ENCODE measurements around the gene THAP7. TPM values are rescaled to one million over a fixed set of nuclear protein-coding genes. Genes with fewer than 3 reads are reported as not detected.

Gene THAP7
- total RNA-seq, 2 experiments from 2014 or later, result 24.7 to 25.4 TPM

DNA sequence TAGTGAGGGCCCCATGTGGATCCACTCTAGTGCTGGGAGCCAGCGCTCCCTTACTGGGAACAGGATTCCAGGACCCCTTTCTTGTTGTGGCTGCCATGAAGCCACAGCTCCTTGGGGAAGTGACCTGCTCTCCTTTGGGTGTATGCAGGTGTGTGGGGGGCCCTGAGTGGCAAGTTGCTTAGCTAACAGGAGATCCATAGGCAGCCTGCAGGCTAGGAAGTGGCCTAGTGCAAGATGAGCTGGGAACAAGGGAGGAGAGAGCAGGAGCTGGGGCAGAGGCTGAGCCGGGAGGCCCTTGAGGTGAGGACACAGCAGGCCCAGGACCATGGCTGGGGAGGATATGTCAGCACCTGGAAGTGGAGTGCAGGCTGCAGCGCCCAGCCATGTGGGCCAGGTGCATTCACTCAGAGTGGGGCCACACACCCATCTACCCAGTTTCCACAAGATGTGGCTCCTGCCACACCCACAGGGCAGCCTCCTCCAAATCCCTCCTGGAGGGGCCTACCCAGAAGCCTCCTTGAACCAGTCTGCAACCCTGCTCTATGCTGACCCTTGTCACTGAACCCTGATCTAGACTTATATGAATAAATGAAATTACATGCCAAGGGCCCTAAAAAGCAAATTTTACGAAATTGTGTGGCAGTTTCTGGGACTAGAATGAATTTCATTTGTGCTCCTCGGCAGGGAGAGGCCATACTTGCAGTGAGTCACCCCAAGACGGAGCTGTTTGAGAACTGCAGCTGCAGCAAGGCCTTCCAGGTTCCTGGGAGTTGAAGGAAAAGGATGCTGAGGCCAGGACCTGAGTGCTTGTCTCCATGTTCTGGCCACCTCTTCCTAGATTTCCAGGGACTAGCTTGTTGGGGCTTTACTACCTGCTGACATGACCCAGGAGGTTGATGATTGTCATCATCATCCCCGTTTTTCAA is 3.2 kb downstream of the THAP7 start:
- CTCF ChIA-PET, result no interaction called here
- peaks cover 20% of the 10 kb centered on the region for H3K36me3 Mint-ChIP-seq (ENCODE audit: low read depth)
- no peaks in the 10 kb centered on the region for H3K27me3 Mint-ChIP-seq
- H3K4me3 Mint-ChIP-seq, result no peak overlapping the region
- no peaks in the 10 kb centered on the region for H3K9me3 Mint-ChIP-seq
- H3K4me1 Mint-ChIP-seq, result peaks cover 29% of the 10 kb centered on the region
- no peak for DNase-seq
- POLR2A ChIA-PET, result interaction anchor here (1.0 to 5.5 kb wide), 4 partner anchors 8 to 16 kb away, joined by 3 to 48 read pairs (median 4); partner anchors contain the start of gene LZTR1
- no peak overlapping the region for H3K27ac Mint-ChIP-seq

DNA sequence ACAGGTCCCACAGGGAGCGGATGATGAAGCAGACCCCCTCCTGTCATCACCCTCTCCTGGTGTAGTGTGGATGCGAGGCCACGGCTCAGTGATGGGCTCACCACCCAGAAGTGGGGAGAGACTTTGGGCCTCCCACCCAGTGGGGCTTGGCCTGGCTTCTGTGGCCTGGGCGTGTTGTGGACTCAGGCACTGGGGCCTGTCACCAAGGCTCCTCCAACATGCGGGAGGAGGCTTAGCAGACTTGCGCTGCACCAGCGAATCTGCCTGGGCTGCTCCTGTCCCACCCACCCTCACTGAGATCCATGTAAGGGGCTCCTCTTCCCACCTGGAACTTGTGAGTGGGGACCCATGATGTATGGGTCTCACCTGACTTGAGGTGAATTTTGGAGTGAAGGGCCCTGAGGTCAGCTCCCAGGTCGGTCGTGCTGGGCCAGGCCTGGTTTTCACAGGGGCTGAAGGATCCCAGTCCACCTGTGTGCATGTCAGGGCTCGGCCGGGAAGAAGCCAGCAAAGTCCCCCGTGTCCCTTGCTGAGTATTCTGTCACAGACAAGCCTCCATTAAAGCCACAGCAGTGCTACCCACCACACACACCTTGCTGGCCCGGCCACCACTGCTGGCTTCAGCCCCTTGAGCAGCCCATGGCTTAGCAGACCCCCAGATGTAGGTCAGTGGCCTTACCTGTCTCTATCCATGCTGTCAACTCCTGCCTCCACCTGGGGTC is 4.2 kb downstream of the THAP7 start:
- H3K4me1 Mint-ChIP-seq, result peaks cover 21% of the 10 kb centered on the region
- no peaks in the 10 kb centered on the region for H3K27me3 Mint-ChIP-seq
- H3K27ac Mint-ChIP-seq, result no peak overlapping the region
- H3K9me3 Mint-ChIP-seq, result no peaks in the 10 kb centered on the region
- CTCF ChIA-PET, result no interaction called here
- H3K36me3 Mint-ChIP-seq (ENCODE audit: low read depth), result peaks cover 20% of the 10 kb centered on the region
- no peak overlapping the region for H3K4me3 Mint-ChIP-seq
- no peak for DNase-seq
- POLR2A ChIA-PET, result no interaction called here

DNA sequence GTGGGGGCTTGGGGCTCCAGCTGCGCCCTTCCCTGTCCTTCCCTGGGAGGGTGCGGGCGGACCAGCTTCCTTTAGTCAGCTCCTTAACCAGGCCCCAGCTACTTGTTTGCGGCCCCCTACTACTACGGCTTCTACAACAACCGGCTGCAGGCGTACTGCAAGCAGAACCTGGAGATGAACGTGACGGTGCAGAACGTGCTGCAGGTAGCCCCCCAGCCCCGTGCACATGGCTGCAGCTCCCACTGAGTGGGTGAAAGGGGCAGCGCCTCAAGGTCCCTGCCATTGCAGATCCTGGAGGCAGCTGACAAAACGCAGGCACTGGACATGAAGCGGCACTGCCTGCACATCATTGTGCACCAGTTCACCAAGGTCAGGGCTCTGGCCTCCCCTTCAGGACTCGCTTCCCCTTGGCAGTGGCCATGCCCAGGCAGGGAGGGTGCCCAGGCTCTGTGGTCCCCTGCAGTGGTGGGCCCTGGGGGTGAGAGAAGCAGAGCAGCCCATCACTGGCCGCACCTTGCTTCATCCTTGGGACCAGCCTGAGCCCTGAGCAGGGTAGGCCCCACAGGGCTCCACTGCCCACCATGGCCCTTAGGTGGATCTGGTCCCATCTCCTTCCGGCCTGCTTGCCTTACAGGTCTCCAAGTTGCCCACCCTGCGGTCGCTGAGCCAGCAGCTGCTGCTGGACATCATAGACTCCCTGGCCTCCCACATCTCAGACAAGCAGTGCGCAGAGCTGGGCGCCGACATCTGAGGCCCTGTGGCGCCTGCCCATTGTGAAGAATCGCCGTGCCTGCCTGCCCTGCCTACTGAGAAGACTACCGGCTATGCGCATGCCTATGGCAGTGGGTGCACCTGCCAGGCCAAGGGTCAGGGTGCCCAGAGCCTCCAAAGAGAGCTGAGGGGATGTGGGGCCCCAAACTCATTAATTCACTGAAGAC is 5.1 kb downstream of the THAP7 start:
- no peak for DNase-seq
- Mint-ChIP-seq H3K27me3 (no peaks in the 10 kb centered on the region), H3K4me1 (peaks cover 19% of the 10 kb centered on the region), H3K36me3 (ENCODE audit: low read depth) (peaks cover 20% of the 10 kb centered on the region), H3K4me3 (no peak overlapping the region), H3K9me3 (no peaks in the 10 kb centered on the region), H3K27ac (no peak overlapping the region)
- ChIA-PET POLR2A (no interaction called here), CTCF (no interaction called here)

DNA sequence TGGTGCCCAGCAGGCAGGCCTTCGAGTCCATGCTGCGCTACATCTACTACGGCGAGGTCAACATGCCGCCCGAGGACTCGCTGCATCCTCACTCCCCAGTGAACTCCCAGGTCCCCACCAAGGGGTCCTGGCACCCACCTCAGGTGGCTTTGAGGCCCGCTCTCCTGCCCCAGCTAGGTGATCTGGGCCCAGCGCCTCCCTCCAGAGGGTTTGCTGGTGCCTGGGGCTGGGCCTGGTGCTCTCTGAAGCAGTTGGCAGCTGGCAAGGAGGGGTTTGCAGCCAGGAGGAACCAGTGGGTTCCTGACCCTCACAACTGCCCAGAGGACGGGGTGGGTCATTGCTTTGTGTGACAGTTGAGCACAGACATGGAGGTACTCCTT is 5.9 kb downstream of the THAP7 start:
- Mint-ChIP-seq H3K27ac (no peak overlapping the region), H3K27me3 (no peaks in the 10 kb centered on the region), H3K4me3 (no peak overlapping the region), H3K4me1 (peaks cover 13% of the 10 kb centered on the region), H3K9me3 (no peaks in the 10 kb centered on the region), H3K36me3 (ENCODE audit: low read depth) (peaks cover 17% of the 10 kb centered on the region)
- ChIA-PET CTCF (no interaction called here), POLR2A (no interaction called here)
- no peak for DNase-seq

DNA sequence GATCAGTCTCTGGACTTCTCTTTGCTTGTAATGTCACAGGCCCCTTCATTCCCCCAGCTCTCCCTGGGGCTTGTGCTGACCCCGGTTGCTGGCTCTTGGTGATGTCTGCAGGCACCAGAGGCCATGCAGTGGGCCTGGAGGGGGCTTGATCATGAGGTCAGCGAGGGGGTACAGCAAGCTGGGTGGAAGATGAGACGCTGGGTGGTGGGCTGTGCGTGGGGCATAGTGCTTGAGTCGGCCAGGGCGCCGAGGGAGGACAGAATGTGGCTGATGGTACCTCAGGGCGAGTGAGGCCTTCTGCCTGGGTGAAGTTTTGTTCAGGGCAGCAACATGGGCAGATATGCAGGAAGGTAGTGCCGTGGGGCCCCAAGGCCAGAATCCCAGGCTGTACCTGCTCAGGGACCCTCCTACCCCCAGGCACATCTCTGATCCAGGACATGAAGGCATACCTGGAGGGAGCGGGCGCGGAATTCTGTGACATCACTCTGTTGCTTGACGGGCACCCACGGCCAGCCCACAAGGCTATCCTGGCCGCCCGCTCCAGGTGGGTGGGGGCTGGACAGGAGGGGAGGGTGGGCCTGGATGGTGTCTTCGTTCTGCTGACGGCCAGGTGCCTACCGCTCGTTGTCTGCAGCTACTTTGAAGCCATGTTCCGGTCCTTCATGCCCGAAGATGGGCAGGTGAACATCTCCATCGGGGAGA is 6.4 kb downstream of the THAP7 start:
- Mint-ChIP-seq H3K27me3 (no peaks in the 10 kb centered on the region), H3K4me3 (no peak overlapping the region), H3K9me3 (no peaks in the 10 kb centered on the region), H3K27ac (no peak overlapping the region), H3K4me1 (peaks cover 8% of the 10 kb centered on the region), H3K36me3 (ENCODE audit: low read depth) (peaks cover 22% of the 10 kb centered on the region)
- CTCF ChIA-PET, result no interaction called here
- no peak for DNase-seq
- POLR2A ChIA-PET, result no interaction called here

DNA sequence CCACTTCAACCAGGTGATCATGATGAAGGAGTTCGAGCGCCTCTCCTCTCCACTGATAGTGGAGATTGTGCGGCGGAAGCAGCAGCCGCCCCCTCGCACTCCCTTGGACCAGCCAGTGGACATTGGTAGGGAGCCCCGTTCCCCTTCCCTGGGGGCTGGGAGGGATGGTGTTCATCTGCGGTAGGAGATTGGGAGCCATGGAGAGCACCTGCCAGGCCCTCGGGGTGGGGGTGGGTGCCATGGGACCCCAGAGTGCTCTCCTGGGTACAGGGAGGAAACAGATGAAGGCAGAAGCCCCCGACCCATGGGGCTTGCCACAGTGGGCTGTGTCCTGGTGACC is 7.0 kb downstream of the THAP7 start:
- POLR2A ChIA-PET, result no interaction called here
- DNase-seq, result no peak
- Mint-ChIP-seq H3K4me1 (peaks cover 5% of the 10 kb centered on the region), H3K27ac (no peak overlapping the region), H3K27me3 (no peaks in the 10 kb centered on the region), H3K36me3 (ENCODE audit: low read depth) (peaks cover 21% of the 10 kb centered on the region), H3K4me3 (no peak overlapping the region), H3K9me3 (no peaks in the 10 kb centered on the region)
- CTCF ChIA-PET, result no interaction called here

DNA sequence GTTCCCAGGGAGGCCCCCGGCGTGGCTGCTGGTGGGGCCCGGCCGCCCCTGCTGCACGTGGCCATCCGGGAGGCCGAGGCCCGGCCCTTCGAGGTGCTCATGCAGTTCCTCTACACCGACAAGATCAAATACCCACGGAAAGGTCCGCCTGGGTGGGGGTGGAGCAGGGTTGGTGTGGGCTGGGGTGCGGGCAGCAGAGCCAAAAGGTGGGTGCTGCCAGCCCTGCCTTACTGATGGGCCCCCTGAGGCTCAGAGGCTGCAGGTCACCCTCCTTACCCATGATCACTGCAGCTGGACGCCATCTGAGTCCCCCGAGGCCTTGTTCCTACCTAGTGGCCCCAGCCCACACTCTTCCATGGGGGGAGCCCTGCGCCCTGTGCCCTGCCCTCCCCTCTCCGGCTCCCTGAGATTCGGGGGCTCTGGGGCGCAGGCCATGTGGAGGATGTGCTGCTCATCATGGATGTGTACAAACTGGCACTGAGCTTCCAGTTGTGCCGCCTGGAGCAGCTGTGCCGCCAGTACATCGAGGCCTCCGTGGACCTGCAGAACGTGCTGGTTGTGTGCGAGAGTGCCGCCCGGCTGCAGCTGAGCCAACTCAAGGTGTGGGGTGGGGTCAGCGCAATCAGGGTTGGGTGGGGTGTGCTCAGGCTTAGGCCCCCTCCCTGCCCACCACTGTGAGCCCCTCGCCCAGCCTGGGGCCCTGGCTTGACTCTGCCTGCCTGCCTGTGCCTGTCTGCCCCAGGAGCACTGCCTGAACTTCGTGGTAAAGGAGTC is 7.6 kb downstream of the THAP7 start:
- ChIA-PET CTCF (no interaction called here), POLR2A (no interaction called here)
- Mint-ChIP-seq H3K27ac (no peak overlapping the region), H3K9me3 (no peaks in the 10 kb centered on the region), H3K36me3 (ENCODE audit: low read depth) (peaks cover 18% of the 10 kb centered on the region), H3K4me1 (peaks cover 7% of the 10 kb centered on the region), H3K27me3 (no peaks in the 10 kb centered on the region), H3K4me3 (no peak overlapping the region)
- DNase-seq, result no peak

DNA sequence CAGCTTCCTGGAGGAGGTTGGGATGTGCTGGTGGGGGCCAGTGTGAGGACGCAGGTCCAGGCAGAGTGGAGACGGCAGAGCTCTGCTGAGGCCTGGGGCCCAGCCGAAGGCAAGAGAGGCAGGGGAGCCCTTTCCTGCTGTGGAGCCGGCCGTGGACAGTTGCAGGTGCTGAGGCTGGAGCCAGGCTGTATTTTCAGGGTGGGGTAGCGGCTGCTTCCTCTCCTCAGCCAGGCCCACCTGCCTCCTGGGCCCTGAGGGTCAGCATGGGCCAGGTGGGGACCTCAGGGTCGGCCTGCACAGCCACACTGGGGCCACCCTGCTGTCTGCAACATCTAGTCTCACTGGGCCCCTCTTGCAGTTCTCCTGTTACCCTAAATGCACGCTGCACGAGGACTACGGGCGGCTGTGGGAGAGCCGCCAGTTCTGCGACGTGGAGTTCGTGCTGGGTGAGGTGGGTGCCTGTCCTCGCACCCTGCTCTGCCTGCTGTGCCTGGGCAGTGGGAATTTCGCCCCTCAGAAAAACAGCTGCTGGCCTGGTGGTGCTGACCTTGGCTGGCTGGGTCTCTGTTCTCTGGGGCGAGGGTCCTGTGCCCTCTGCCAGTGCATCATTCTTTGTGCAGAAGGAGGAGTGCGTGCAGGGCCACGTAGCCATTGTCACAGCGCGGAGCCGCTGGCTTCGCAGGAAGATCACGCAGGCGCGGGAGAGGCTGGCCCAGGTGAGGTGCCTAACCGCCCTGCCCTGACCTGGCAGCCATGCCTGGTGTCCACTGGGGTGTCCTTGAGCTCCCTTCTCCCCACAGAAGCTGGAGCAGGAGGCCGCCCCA is 8.4 kb downstream of the THAP7 start:
- peaks cover 15% of the 10 kb centered on the region for H3K36me3 Mint-ChIP-seq (ENCODE audit: low read depth)
- H3K4me3 Mint-ChIP-seq, result no peak overlapping the region
- H3K4me1 Mint-ChIP-seq, result peaks cover 10% of the 10 kb centered on the region
- H3K27ac Mint-ChIP-seq, result no peak overlapping the region
- DNase-seq, result no peak
- H3K9me3 Mint-ChIP-seq, result no peaks in the 10 kb centered on the region
- H3K27me3 Mint-ChIP-seq, result no peaks in the 10 kb centered on the region
- POLR2A ChIA-PET, result no interaction called here
- CTCF ChIA-PET, result no interaction called here

DNA sequence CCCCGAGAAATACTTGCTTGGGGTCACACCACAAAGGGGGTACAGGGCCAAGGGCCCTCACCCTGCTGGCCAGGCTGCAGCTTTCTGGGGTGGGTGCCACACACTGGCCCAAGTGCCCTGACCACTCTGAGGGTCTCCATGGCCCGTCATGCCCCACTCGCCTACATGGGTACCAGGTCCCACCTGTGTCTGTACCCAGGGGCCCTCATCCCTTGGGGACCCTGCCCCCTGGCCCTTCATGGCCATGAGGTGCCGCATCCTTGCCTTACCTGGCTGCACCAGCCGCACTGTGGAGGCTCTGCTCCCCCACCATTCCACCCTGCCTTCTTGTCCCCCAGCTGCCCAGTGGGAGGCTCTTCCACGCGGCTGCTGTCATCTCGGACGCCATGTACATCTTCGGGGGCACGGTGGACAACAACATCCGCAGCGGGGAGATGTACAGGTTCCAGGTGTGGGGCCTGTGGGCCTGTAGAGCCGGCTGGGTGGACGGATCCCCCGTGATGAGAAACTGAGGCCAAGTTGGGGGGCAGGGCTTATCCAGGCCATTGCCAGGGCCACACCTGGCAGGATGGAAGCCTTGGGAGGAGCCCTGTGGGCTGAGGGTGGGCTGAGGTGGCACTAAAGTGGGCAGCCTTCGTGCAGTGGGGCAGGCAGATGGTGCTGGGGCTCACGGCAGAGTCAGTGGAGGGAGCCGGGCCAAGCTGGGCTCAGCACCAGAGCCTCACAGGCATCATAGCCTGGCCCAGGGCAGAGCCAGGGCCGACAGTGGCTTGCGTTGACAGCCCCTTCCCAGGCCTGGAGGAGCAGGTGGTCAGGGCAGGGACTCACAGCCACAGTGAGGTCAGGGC is 9.2 kb downstream of the THAP7 start:
- Mint-ChIP-seq H3K9me3 (no peaks in the 10 kb centered on the region), H3K36me3 (ENCODE audit: low read depth) (peaks cover 17% of the 10 kb centered on the region), H3K4me1 (peaks cover 8% of the 10 kb centered on the region), H3K4me3 (no peak overlapping the region), H3K27me3 (no peaks in the 10 kb centered on the region), H3K27ac (no peak overlapping the region)
- ChIA-PET CTCF (interaction anchor here (0.6 kb wide), 1 partner anchor 75 kb away, joined by 3 read pairs; no protein-coding TSS in a partner anchor), POLR2A (interaction anchor here (1.6 kb wide), 1 partner anchor 8 kb away, joined by 5 read pairs; no protein-coding TSS in a partner anchor)
- no peak for DNase-seq

DNA sequence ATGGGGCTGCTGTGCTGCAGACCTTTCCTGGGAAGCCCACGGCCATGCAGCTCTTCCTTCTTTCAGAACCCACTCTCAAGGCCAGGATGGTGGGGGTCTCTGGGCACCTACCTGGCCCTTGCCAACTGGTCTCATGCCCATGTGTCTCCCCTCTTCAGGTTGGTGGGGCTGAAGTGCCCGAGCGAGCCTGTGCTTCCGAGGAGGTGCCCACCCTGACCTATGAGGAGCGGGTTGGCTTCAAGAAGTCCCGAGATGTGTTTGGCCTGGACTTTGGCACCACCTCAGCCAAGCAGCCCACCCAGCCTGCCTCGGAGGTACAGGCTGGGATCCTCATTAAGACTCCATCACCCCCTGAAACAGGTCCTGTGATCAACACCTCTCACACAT is 9.9 kb downstream of the THAP7 start:
- DNase-seq, result no peak
- Mint-ChIP-seq H3K9me3 (no peaks in the 10 kb centered on the region), H3K4me1 (peaks cover 8% of the 10 kb centered on the region), H3K36me3 (ENCODE audit: low read depth) (peaks cover 20% of the 10 kb centered on the region), H3K27me3 (no peaks in the 10 kb centered on the region), H3K4me3 (no peak overlapping the region), H3K27ac (no peak overlapping the region)
- CTCF ChIA-PET, result interaction anchor here (0.5 to 0.6 kb wide), 2 partner anchors 48 to 74 kb away, joined by 3 to 4 read pairs; no protein-coding TSS in a partner anchor
- POLR2A ChIA-PET, result interaction anchor here (0.9 to 1.6 kb wide), 2 partner anchors 9 to 10 kb away, joined by 3 to 5 read pairs; partner anchors contain the start of gene THAP7
